Lung (tissue), 12 donors: ENCODE results near the gene PPP2R5A. TPM values are rescaled to one million over a fixed set of nuclear protein-coding genes. Genes with fewer than 3 reads are reported as not detected.
A peak's percentile ranks its signal among the peaks of the same experiment; 100 is the strongest.

Experiments
- ATAC-seq: fragments of 200-7000 bp; cut with Tn5 transposase; one replicate; pipeline ENCODE4 v1.9.1; 2020; ENCODE audit warnings: moderate number of reproducible peaks; ENCODE audit not compliant: insufficient read depth, low FRiP score
- DNase-seq, 3 donors: peaks; one replicate each; pipeline ENCODE4 v3.0.0-alpha.2; 2013 to 2017
- H3K27ac ChIP-seq, 2 donors: one replicate each; pipeline ENCODE4 v1.5.1; 2013; ENCODE audit warnings: mild to moderate bottlenecking in 2 of 2, moderate library complexity in 2 of 2, control low read depth in 1 of 2, inconsistent platforms in 1 of 2, low read depth in 1 of 2, low read length in 1 of 2
- H3K27me3 ChIP-seq, 3 donors: one replicate each; pipeline ENCODE4 v1.5.1; 2013; ENCODE audit warnings: low read length in 2 of 3; ENCODE audit not compliant: control insufficient read depth in 3 of 3, insufficient read depth in 3 of 3
- H3K36me3 ChIP-seq, 4 donors: one replicate each; pipeline ENCODE4 v1.5.1; 2013; ENCODE audit warnings: low read length in 4 of 4, mild to moderate bottlenecking in 1 of 4, moderate library complexity in 1 of 4; ENCODE audit not compliant: control insufficient read depth in 4 of 4, insufficient read depth in 4 of 4
- H3K4me1 ChIP-seq, 5 donors: one replicate each; pipeline ENCODE4 v1.5.1; 2013; ENCODE audit warnings: low read length in 5 of 5, mild to moderate bottlenecking in 2 of 5, moderate library complexity in 1 of 5; ENCODE audit not compliant: control insufficient read depth in 5 of 5, insufficient read depth in 5 of 5
- H3K4me3 ChIP-seq: one replicate; pipeline ENCODE4 v1.5.1; 2013; ENCODE audit warnings: mild to moderate bottlenecking, control low read depth, moderate library complexity
- H3K9ac ChIP-seq, 2 donors: one replicate each; pipeline ENCODE4 v1.5.1; 2013; ENCODE audit warnings: low read length in 2 of 2, control low read depth in 1 of 2; ENCODE audit not compliant: insufficient read depth in 1 of 2
- H3K9me3 ChIP-seq, 4 donors: one replicate each; pipeline ENCODE4 v1.5.1; 2013; ENCODE audit warnings: low read length in 3 of 4, mild to moderate bottlenecking in 1 of 4, moderate library complexity in 1 of 4; ENCODE audit not compliant: control insufficient read depth in 4 of 4, insufficient read depth in 3 of 4
- WGBS, 2 donors: extraction: QIAGEN DNeasy Blood & Tissue Kit; methylation state at CpG; one replicate each; pipeline ENCODE4 v1.1.7; 2013; 5-methylcytosine and 5-hydroxymethylcytosine counted together
- polyA plus RNA-seq, 2 donors: library from polyadenylated mRNA; stranded (reverse); fragments of 200-250 nt; gene quantifications; one replicate each; pipeline ENCODE4 v1.2.1, GENCODE V29; 2013
- total RNA-seq, 2 donors: library from RNA; depleted of rRNA in 1 of 2; stranded (reverse); fragments of >200 nt in 1 of 2; gene quantifications; one replicate each; pipeline ENCODE4 v1.2.1, GENCODE V29; 2014 to 2021
- TF ChIP-seq, protein P1 (sequence below): IDR thresholded peaks from 2 replicates; pipeline ENCODE4 v1.5.1; 2012; ENCODE audit warnings: mild to moderate bottlenecking; ENCODE audit errors: control extremely low read depth, extremely low read depth
- donor health status: control.
- donor health status: control.
- donor health status: Bipolar disorder and iron deficiency.
- donor health status: healthy.
- donor health status: DM: yes; HTN: yes; CAD: no.

Gene PPP2R5A
- total and polyA plus RNA-seq, 4 donors = 31.3 to 143 (median 54.3) TPM

DNA sequence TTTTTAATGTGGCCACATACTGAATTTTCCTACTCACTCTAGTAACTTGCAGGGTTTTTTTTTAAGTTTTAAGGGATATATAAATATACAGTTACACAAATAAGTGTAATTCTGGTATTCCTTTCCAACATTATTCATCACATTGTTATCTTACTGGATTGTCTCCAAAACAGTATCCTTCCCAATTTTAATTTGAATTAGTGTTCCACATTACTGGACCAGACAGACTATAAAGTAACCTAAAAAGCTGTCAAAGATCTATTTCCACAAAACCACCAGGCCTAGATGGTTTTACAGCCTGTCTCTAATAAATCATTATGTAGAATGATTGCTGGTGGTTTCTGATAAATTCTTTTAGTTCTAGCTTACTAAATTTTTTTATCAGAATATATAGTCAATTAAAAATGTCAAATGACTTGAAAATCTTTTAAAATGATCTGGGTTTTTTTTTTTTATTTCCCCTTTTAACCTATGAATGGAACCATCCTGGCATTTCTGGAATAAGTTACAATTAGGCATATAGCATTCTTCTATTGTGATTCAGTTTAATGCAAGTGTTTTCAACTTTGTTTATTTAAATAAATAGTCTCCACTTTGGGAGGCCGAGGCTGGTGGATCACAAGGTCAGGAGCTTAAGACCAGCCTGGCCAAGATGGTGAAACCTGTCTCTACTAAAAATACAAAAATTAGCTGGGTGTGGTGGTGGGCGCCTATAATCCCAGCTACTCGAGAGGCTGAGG is 70.2 kb downstream of the PPP2R5A start:
- Histone ChIP-seq H3K36me3 (peaks cover 10 to 34% (median 25%) of the 10 kb centered on the region in 4 donors), H3K27me3 (no peaks in the 10 kb centered on the region), H3K4me1 (no peaks in the 10 kb centered on the region), H3K4me3 (no peak overlapping the region), H3K9ac (no peak overlapping the region), H3K27ac (no peak overlapping the region), H3K9me3 (no peaks in the 10 kb centered on the region)
- 91 to 94% methylated on average over 3 of the region's 3 CpGs for WGBS, 2 donors
- ATAC-seq (no peak), DNase-seq (no peak)
- TF ChIP-seq, protein P1, sequence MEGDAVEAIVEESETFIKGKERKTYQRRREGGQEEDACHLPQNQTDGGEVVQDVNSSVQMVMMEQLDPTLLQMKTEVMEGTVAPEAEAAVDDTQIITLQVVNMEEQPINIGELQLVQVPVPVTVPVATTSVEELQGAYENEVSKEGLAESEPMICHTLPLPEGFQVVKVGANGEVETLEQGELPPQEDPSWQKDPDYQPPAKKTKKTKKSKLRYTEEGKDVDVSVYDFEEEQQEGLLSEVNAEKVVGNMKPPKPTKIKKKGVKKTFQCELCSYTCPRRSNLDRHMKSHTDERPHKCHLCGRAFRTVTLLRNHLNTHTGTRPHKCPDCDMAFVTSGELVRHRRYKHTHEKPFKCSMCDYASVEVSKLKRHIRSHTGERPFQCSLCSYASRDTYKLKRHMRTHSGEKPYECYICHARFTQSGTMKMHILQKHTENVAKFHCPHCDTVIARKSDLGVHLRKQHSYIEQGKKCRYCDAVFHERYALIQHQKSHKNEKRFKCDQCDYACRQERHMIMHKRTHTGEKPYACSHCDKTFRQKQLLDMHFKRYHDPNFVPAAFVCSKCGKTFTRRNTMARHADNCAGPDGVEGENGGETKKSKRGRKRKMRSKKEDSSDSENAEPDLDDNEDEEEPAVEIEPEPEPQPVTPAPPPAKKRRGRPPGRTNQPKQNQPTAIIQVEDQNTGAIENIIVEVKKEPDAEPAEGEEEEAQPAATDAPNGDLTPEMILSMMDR = no peak

DNA sequence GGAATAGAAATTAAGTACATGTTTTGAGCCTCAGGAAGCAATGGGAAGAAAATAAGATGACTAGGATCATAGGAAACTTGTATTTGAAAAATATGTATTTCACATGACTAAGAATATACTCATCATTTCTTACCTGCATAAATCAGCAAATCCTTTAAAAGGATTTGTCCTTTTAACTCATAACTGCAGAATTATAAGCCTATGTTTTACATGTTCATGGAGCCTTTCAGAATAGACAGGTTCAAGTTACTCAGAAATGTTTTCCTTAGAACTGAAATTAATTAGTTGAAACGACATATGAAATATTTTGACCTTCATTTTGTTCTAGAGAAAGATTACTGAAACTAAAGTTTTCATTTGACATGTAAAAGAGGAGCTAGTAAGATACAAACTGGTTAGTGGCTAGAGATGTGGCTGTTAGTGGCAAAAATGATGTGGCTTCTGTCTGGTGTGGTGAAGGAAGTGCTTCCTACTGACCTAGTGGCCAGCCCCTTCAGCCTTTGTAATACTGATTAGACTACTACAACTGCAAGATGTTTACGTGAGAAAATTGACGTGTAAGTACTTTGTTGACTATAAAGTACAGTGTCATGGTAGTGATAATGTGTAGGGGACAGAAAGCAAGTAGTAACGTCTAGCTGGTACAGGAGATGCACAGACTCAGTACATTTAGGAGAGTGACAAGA is 74.7 kb downstream of the PPP2R5A start:
- no peaks in the 10 kb centered on the region for H3K9me3 ChIP-seq
- peaks cover 10 to 33% (median 17%) of the 10 kb centered on the region in 4 donors for H3K36me3 ChIP-seq
- H3K4me1 ChIP-seq = no peaks in the 10 kb centered on the region
- no peak overlapping the region for H3K4me3 ChIP-seq
- DNase-seq = no peak
- no peak overlapping the region for H3K27ac ChIP-seq
- no peaks in the 10 kb centered on the region for H3K27me3 ChIP-seq
- 77 to 88% methylated on average over 4 of the region's 4 CpGs for WGBS, 2 donors
- ATAC-seq = no peak
- TF ChIP-seq, protein P1 = no peak
- no peak overlapping the region for H3K9ac ChIP-seq

DNA sequence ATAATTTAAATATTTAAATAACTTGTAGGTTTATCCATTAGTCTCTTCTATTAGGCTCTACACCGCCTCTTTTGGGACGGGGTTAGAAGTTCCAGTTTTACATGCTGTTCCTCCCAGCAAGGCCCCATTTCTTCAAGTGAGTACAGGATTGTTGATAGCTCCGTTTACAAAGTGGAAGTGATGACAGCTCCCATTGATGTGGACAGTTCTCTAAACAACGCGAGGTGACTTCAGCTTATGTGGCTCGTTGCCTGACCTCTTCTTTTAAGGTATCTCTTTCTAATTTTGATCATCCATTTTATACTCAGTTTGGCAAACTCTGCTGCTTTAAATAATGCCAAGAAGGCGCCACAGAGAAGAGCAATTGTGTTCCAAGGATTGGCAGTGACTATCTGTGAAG is 79.8 kb downstream of the PPP2R5A start:
- H3K36me3 ChIP-seq = peaks cover 10 to 23% (median 19%) of the 10 kb centered on the region in 4 donors
- no peaks in the 10 kb centered on the region for H3K27me3 ChIP-seq
- H3K9ac ChIP-seq = no peak overlapping the region
- ATAC-seq (no peak), DNase-seq (peak in 1 of 3 donors; percentile 6)
- H3K4me3 ChIP-seq = no peak overlapping the region
- 57 to 65% methylated on average over 7 of the region's 7 CpGs for WGBS, 2 donors
- peak overlapping the region in 1 of 2 donors; percentile 74 for H3K27ac ChIP-seq
- TF ChIP-seq, protein P1 = no peak
- no peaks in the 10 kb centered on the region for H3K4me1 ChIP-seq
- no peaks in the 10 kb centered on the region for H3K9me3 ChIP-seq
